Neural cell (in vitro differentiated cells): Measurements from ENCODE around the gene CCNB1IP1.

Source experiments
- EZH2 ChIP-seq: fragments of 200-600, 300-800 bp; shearing (Covaris generic), sonication (generic); IDR thresholded peaks from 2 replicates; pipeline ENCODE4 v1.6.1; 2014; ENCODE audit warnings: antibody characterized with exemption, low read length, borderline replicate concordance, mild to moderate bottlenecking; ENCODE audit not compliant: insufficient read depth, poor library complexity, severe bottlenecking
- POLR2AphosphoS5 ChIP-seq: IDR thresholded peaks from 2 replicates; pipeline ENCODE4 v1.6.1; 2012
- REST ChIP-seq: IDR thresholded peaks from 2 replicates; pipeline ENCODE4 v1.6.1; 2012; ENCODE audit warnings: borderline replicate concordance
- TF ChIP-seq, protein P1 (sequence below): fragments of 450-650 bp; IDR thresholded peaks from 2 replicates; pipeline ENCODE4 v1.5.1; 2014; ENCODE audit warnings: antibody characterized with exemption, mild to moderate bottlenecking, moderate library complexity; ENCODE audit not compliant: poor library complexity, severe bottlenecking

GRCh38 chr14:20278414-20278813 lies 54.7 kb downstream of the CCNB1IP1 start:
- no peak for TF ChIP-seq POLR2AphosphoS5
- TF ChIP-seq, protein P1, sequence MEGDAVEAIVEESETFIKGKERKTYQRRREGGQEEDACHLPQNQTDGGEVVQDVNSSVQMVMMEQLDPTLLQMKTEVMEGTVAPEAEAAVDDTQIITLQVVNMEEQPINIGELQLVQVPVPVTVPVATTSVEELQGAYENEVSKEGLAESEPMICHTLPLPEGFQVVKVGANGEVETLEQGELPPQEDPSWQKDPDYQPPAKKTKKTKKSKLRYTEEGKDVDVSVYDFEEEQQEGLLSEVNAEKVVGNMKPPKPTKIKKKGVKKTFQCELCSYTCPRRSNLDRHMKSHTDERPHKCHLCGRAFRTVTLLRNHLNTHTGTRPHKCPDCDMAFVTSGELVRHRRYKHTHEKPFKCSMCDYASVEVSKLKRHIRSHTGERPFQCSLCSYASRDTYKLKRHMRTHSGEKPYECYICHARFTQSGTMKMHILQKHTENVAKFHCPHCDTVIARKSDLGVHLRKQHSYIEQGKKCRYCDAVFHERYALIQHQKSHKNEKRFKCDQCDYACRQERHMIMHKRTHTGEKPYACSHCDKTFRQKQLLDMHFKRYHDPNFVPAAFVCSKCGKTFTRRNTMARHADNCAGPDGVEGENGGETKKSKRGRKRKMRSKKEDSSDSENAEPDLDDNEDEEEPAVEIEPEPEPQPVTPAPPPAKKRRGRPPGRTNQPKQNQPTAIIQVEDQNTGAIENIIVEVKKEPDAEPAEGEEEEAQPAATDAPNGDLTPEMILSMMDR: no peak
- TF ChIP-seq EZH2: no peak
- TF ChIP-seq REST: no peak
